CD4-positive, CD25-positive, alpha-beta regulatory T cell (primary cell): ENCODE data around the gene AAMDC. TPM values are rescaled to one million over a fixed set of nuclear protein-coding genes. Genes with fewer than 3 reads are reported as not detected.
"Not testable (repeated sequence)": the region's sequence is repeated elsewhere in the genome, so short reads cannot be mapped to it uniquely, and the experiment has no call there.

Experiments
- ATAC-seq, 2 donors: fragments of 150-1000 bp; cut with Tn5 transposase; one replicate each; pipeline ENCODE4 v1.10.0; 2021; ENCODE audit warnings: low read depth in 2 of 2, moderate number of reproducible peaks in 2 of 2, moderate library complexity in 1 of 2
- DNase-seq, 3 donors: peaks; one replicate each; pipeline versions ENCODE4 v3.0.0 to v3.0.0-alpha.2; 2012 to 2022; ENCODE audit warnings: mixed read lengths in 1 of 3
- H3K27ac ChIP-seq: one replicate; pipeline ENCODE4 v1.7.0; 2013; ENCODE audit warnings: mild to moderate bottlenecking, low read length; ENCODE audit not compliant: insufficient read depth, poor library complexity, severe bottlenecking
- H3K27me3 ChIP-seq: one replicate; pipeline ENCODE4 v1.7.0; 2013; ENCODE audit warnings: low read length; ENCODE audit not compliant: control insufficient read depth, insufficient read depth
- H3K36me3 ChIP-seq: one replicate; pipeline ENCODE4 v1.7.0; 2013; ENCODE audit warnings: mild to moderate bottlenecking, low read length, moderate library complexity; ENCODE audit not compliant: control insufficient read depth, insufficient read depth
- H3K4me1 ChIP-seq: 2 replicates; pipeline ENCODE4 v1.7.0; 2013; ENCODE audit warnings: mild to moderate bottlenecking, low read length; ENCODE audit not compliant: insufficient read depth, control insufficient read depth, poor library complexity, severe bottlenecking
- H3K4me3 ChIP-seq: one replicate; pipeline ENCODE4 v1.7.0; 2013; ENCODE audit warnings: low read depth, mild to moderate bottlenecking, low read length, moderate library complexity
- H3K9me3 ChIP-seq, 2 experiments: 1 replicate in 1 of 2; 2 replicates in 1 of 2; pipeline ENCODE4 v1.7.0; 2013; ENCODE audit warnings: low read length in 2 of 2, mild to moderate bottlenecking in 1 of 2, moderate library complexity in 1 of 2; ENCODE audit not compliant: control insufficient read depth in 2 of 2
- H3K27ac Mint-ChIP-seq, 3 donors: one replicate each; pipeline ENCODE4 v1.8.0; 2020 to 2022; ENCODE audit warnings: mild to moderate bottlenecking in 3 of 3, mixed read lengths in 3 of 3, moderate library complexity in 2 of 3
- H3K27me3 Mint-ChIP-seq: one replicate; pipeline ENCODE4 v1.8.0; 2022; ENCODE audit warnings: mild to moderate bottlenecking, mixed read lengths
- H3K36me3 Mint-ChIP-seq: one replicate; pipeline ENCODE4 v1.8.0; 2020; ENCODE audit warnings: mixed read lengths
- H3K4me1 Mint-ChIP-seq, 4 donors: one replicate each; pipeline ENCODE4 v1.8.0; 2020 to 2022; ENCODE audit warnings: mixed read lengths in 4 of 4, mild to moderate bottlenecking in 1 of 4
- H3K4me3 Mint-ChIP-seq, 4 donors: one replicate each; pipeline ENCODE4 v1.8.0; 2020 to 2022; ENCODE audit warnings: mild to moderate bottlenecking in 4 of 4, mixed read lengths in 4 of 4, moderate library complexity in 3 of 4
- H3K9me3 Mint-ChIP-seq, 7 donors: one replicate each; pipeline ENCODE4 v1.8.0; 2020 to 2022; ENCODE audit warnings: mixed read lengths in 7 of 7, mild to moderate bottlenecking in 3 of 7, moderate library complexity in 2 of 7
- polyA plus RNA-seq, 4 donors: library from polyadenylated mRNA; unstranded; fragments of 300-500 nt; fragmentation: Illumina TruSeq; gene quantifications; one replicate each; pipeline ENCODE4 v1.2.3, GENCODE V29; 2021
- total RNA-seq: library from RNA; stranded (reverse); gene quantifications from one replicate; pipeline ENCODE4 v1.2.3, GENCODE V29; 2022

Gene AAMDC
- total and polyA plus RNA-seq, 5 donors from 2014 or later: 4.8 to 60.9 (median 29.3) TPM

DNA sequence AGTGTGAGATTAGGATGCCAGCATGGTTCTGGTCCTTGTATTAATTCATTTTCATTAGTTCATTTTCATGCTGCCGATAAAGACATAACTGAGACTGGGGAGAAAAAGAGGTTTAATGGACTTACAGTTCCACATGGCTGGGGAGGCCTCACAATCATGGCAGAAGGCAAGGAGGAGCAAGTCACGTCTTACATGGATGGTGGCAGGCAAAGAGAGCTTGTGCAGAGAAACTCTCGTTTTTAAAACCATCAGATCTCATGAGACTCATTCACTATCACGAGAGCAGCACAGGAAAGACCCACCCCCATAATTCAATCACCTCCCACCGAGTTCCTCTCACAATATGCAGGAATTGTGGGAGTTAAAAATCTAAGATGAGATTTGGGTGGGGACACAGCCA, 22.8 kb downstream of the AAMDC start:
- H3K36me3 Mint-ChIP-seq: peaks cover 62% of the 10 kb centered on the region
- DNase-seq, H3K27ac Mint-ChIP-seq: not testable (repeated sequence)

DNA sequence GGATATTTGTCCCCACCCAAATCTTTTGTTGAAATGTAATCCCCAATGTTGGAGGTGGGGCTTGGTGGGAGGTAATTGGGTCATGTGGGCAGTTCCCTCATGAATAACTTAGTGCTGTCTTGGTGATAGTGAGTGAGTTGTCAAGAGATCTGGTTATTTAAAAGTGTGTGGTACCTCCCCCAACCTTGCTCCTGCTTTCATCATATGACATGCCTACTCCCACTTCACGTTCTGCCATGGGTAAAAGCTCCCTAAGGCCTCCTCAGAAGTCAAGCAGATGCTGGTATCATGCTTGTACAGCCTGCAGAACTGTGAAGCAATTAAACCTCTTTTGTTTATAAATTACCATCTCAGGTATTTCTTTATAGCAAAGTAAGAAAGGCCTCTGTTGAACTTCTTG, 30.6 kb downstream of the AAMDC start:
- H3K27ac ChIP-seq: no peak overlapping the region
- Mint-ChIP-seq H3K4me3 (no peak overlapping the region), H3K9me3 (peaks cover 0 to 23% (median 8%) of the 10 kb centered on the region in 7 donors), H3K36me3 (peaks cover 44% of the 10 kb centered on the region), H3K4me1 (peaks cover 0 to 6% (median 0%) of the 10 kb centered on the region in 4 donors), H3K27me3 (no peaks in the 10 kb centered on the region), H3K27ac (no peak overlapping the region)
- ATAC-seq (no peak), DNase-seq (no peak)
- peaks cover 8 to 18% of the 10 kb centered on the region in 2 experiments for H3K9me3 ChIP-seq
- peaks cover 7% of the 10 kb centered on the region for H3K36me3 ChIP-seq
- no peak overlapping the region for H3K4me3 ChIP-seq
- no peaks in the 10 kb centered on the region for H3K27me3 ChIP-seq
- no peaks in the 10 kb centered on the region for H3K4me1 ChIP-seq

More for the DNA sequence above, 22.8 kb downstream of the AAMDC start:
- not testable (repeated sequence) for H3K4me1 ChIP-seq, H3K27me3 ChIP-seq, H3K4me1 Mint-ChIP-seq, H3K27ac ChIP-seq, H3K4me3 Mint-ChIP-seq, H3K4me3 ChIP-seq, H3K36me3 ChIP-seq, H3K27me3 Mint-ChIP-seq, ATAC-seq
- H3K9me3 ChIP-seq: peaks cover 0 to 12% of the 10 kb centered on the region in 2 experiments
- peaks cover 0 to 19% (median 5%) of the 10 kb centered on the region in 7 donors for H3K9me3 Mint-ChIP-seq

- Mint-ChIP-seq H3K9me3 (peaks cover 2 to 23% (median 8%) of the 10 kb centered on the region in 7 donors), H3K27me3 (no peaks in the 10 kb centered on the region), H3K36me3 (peaks cover 31% of the 10 kb centered on the region), H3K4me3 (no peak overlapping the region), H3K4me1 (peaks cover 0 to 3% (median under 1%) of the 10 kb centered on the region in 4 donors), H3K27ac (no peak overlapping the region)
- H3K27ac ChIP-seq: no peak overlapping the region
- H3K4me3 ChIP-seq: no peak overlapping the region
- peaks cover 7% of the 10 kb centered on the region for H3K36me3 ChIP-seq
- no peaks in the 10 kb centered on the region for H3K27me3 ChIP-seq
- H3K9me3 ChIP-seq: peaks cover 8 to 18% of the 10 kb centered on the region in 2 experiments
- no peak for ATAC-seq
- DNase-seq: no peak
- H3K4me1 ChIP-seq: no peaks in the 10 kb centered on the region
Measured at GRCh38 chr11:77854838-77855237, 33.9 kb downstream of the AAMDC start.

DNA sequence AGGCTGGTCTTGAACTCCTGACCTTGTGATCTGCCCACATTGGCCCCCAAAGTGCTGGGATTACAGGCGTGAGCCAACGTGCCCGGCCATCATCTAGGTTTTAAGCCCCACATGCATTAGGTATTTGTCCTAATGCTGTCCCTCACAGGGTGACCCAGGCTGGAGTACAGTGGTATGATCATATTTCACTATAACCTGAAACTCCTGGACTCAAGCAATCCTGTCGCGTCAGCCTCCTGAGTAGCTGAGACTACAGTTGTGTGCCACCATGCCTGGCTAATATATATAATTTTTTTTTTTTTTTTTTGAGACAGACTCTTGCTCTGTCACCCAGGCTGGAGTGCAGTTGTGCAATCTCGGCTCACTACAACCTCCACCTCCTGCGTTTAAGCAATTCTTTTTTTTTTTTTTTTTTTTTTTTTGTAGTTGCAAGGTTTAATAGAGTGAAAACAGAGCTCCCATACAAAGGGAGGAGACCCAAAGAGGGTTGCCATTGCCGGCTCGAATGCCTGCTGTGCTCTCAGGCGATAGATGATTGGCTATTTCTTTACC, 37.0 kb downstream of the AAMDC start:
- peaks cover 33% of the 10 kb centered on the region for H3K36me3 Mint-ChIP-seq
- not testable (repeated sequence) for H3K4me3 Mint-ChIP-seq, H3K27me3 Mint-ChIP-seq, H3K36me3 ChIP-seq, H3K27ac Mint-ChIP-seq, H3K4me3 ChIP-seq, ATAC-seq, H3K4me1 Mint-ChIP-seq, H3K27ac ChIP-seq, H3K4me1 ChIP-seq, H3K27me3 ChIP-seq, DNase-seq
- peaks cover 8 to 18% of the 10 kb centered on the region in 2 experiments for H3K9me3 ChIP-seq
- H3K9me3 Mint-ChIP-seq: peaks cover 2 to 23% (median 8%) of the 10 kb centered on the region in 7 donors

GRCh38 chr11:77861444-77861843, 40.5 kb downstream of the AAMDC start:
- H3K36me3 ChIP-seq, H3K4me3 Mint-ChIP-seq, H3K27me3 ChIP-seq, H3K27me3 Mint-ChIP-seq, H3K27ac ChIP-seq, H3K4me1 Mint-ChIP-seq, H3K9me3 Mint-ChIP-seq, H3K27ac Mint-ChIP-seq, DNase-seq, H3K4me3 ChIP-seq, H3K4me1 ChIP-seq, H3K9me3 ChIP-seq, ATAC-seq: not testable (repeated sequence)
- peaks cover 19% of the 10 kb centered on the region for H3K36me3 Mint-ChIP-seq

DNA sequence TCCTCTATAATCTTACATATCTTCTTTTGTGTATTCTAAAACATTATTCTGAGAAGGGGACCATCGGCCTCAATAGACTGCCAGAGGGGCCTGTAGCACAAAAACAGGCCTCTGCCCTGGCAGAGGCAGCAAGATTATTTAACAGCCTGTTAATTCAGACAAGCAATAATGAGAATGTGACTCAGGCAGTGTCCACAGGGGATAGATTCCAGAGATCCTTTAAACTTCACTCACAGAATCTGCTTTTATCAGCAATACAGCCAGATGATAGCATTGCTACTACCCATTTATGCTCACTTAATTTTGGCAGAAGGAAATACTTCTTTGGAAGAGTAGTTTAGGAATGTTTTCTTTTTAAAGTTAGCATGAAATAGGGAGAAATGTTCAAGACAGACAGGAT, 44.9 kb downstream of the AAMDC start:
- DNase-seq (no peak), ATAC-seq (no peak)
- no peaks in the 10 kb centered on the region for H3K4me1 Mint-ChIP-seq
- no peaks in the 10 kb centered on the region for H3K9me3 ChIP-seq
- H3K4me1 ChIP-seq: no peaks in the 10 kb centered on the region
- peak overlapping the region in 1 of 3 donors; percentile 7 for H3K27ac Mint-ChIP-seq
- peaks cover 27% of the 10 kb centered on the region for H3K36me3 Mint-ChIP-seq
- H3K9me3 Mint-ChIP-seq: peaks cover 0 to 2% (median 0%) of the 10 kb centered on the region in 7 donors
- H3K27ac ChIP-seq: no peak overlapping the region
- H3K27me3 Mint-ChIP-seq: no peaks in the 10 kb centered on the region
- no peaks in the 10 kb centered on the region for H3K27me3 ChIP-seq
- no peak overlapping the region for H3K4me3 Mint-ChIP-seq
- peaks cover 5% of the 10 kb centered on the region for H3K36me3 ChIP-seq
- no peak overlapping the region for H3K4me3 ChIP-seq

GRCh38 chr11:77866336-77866735, 45.4 kb downstream of the AAMDC start:
- no peaks in the 10 kb centered on the region for H3K4me1 Mint-ChIP-seq
- ATAC-seq: no peak
- Histone ChIP-seq H3K27ac (no peak overlapping the region), H3K36me3 (peaks cover 5% of the 10 kb centered on the region), H3K4me3 (no peak overlapping the region), H3K9me3 (no peaks in the 10 kb centered on the region), H3K27me3 (no peaks in the 10 kb centered on the region), H3K4me1 (no peaks in the 10 kb centered on the region)
- peaks cover 27% of the 10 kb centered on the region for H3K36me3 Mint-ChIP-seq
- H3K9me3 Mint-ChIP-seq: peaks cover 0 to 2% (median 0%) of the 10 kb centered on the region in 7 donors
- H3K27ac Mint-ChIP-seq: peak overlapping the region in 1 of 3 donors; percentile 7
- DNase-seq: no peak
- no peak overlapping the region for H3K4me3 Mint-ChIP-seq
- no peaks in the 10 kb centered on the region for H3K27me3 Mint-ChIP-seq

GRCh38 chr11:77868744-77869143, 47.8 kb downstream of the AAMDC start:
- Mint-ChIP-seq H3K4me1 (no peaks in the 10 kb centered on the region), H3K27me3 (no peaks in the 10 kb centered on the region), H3K9me3 (no peaks in the 10 kb centered on the region), H3K36me3 (peaks cover 23% of the 10 kb centered on the region), H3K27ac (no peak overlapping the region), H3K4me3 (no peak overlapping the region)
- H3K4me1 ChIP-seq: no peaks in the 10 kb centered on the region
- DNase-seq (no peak), ATAC-seq (no peak)
- H3K27ac ChIP-seq: no peak overlapping the region
- H3K9me3 ChIP-seq: no peaks in the 10 kb centered on the region
- no peaks in the 10 kb centered on the region for H3K27me3 ChIP-seq
- H3K4me3 ChIP-seq: no peak overlapping the region
- H3K36me3 ChIP-seq: peaks cover 13% of the 10 kb centered on the region
